GM19328 (cell line): ENCODE results near the gene ATP8B3.
"Not testable (repeated sequence)": the region's sequence is repeated elsewhere in the genome, so short reads cannot be mapped to it uniquely, and the experiment has no call there.

Source experiments
- ATAC-seq: cut with Tn5 transposase; IDR thresholded peaks from one replicate; pipeline ENCODE4 v1.9.1; 2021; ENCODE audit warnings: mild to moderate bottlenecking, moderate library complexity; ENCODE audit not compliant: unreplicated experiment

The ATP8B3 gene

GRCh38 chr19:1774989-1775772 lies 36.9 kb downstream of the ATP8B3 start:
- ATAC-seq: no peak

GRCh38 chr19:1773184-1773583 lies 38.9 kb downstream of the ATP8B3 start:
- no peak for ATAC-seq

DNA sequence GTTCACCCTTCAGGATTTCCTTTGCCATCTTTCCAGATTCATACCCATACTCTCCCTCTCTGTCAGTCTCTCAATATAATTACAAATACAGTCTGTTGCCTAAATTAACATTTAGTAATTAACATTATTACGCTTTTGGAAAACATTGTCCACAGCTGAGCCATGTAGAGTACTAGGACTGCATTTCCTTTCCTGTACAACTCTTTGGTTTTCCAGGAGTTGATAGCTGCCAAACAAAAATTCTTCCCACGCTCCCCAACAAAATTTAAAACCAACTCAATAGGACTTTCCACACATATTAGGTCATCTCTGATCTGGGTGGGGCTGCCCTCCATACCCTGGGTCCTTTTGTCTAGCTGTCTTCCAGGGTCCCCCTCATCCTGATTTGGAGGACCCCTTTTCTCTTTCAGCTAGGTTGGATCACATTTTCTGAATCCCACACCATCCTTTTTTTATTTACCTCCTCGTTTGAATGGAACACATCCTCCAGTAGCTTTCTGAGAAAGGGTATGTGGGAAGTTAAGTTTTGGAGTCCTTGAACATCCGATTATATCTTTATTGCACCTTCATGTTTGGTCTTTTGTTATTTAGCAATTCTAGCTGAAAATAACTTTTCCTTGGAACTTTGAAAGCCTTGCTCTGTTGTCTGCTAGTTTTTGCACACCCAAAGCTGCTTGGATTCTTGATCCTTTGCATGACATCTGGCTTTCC lies 41.1 kb downstream of the ATP8B3 start:
- ATAC-seq: no peak

DNA sequence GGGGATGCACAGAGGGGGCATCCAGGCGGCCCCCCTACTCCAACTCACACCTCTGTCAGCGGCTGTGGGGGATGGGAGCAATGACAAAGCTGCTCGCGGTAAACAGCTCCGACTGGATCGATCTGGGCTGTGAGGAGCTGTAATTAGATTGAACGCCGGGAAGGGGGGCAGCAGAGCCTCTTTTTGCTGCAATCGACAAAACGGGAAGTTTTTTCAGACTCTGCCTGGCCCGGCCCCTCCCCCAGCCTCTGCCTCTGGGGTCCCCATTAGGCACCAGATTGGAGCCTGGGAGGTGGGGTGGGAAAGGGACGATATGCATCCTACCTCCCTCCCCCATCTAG lies 42.5 kb downstream of the ATP8B3 start:
- ATAC-seq: no peak

GRCh38 chr19:1768918-1769644 lies 43.0 kb downstream of the ATP8B3 start:
- no peak for ATAC-seq

- ATAC-seq: no peak
Observed at GRCh38 chr19:1768248-1768647, 43.8 kb downstream of the ATP8B3 start.

- no peak for ATAC-seq
Observed at GRCh38 chr19:1767464-1767933, 44.6 kb downstream of the ATP8B3 start.

DNA sequence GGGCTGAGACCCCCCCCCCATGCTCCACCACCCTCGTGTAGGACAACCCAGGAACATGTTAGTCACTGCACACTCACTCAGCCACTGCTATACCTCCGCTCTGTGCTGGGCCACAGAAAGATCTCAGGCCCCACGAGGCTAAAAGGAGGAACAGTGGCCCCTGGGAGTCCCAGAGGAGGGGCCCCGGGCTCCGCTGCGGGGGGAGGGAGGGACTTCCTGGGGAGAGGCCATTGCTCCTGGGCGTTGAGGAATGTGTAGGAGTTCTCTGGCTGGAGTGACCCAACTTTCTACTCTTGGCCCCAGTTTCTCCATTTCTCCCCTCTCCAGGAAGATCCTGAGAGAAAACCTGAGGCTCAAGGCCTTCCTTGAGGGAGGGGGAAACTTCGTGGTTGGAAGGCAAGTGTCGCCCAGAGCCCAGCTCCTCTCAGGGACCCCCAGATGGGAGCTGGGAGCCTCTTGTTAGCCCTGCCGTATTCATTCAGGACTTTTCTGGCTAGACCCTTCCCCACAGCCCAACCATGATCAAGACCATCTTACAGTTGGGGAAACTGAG lies 45.2 kb downstream of the ATP8B3 start:
- no peak for ATAC-seq

GRCh38 chr19:1765904-1766799 lies 45.9 kb downstream of the ATP8B3 start:
- no peak for ATAC-seq

- no peak for ATAC-seq
Observed at GRCh38 chr19:1765232-1765903, 46.7 kb downstream of the ATP8B3 start.

DNA sequence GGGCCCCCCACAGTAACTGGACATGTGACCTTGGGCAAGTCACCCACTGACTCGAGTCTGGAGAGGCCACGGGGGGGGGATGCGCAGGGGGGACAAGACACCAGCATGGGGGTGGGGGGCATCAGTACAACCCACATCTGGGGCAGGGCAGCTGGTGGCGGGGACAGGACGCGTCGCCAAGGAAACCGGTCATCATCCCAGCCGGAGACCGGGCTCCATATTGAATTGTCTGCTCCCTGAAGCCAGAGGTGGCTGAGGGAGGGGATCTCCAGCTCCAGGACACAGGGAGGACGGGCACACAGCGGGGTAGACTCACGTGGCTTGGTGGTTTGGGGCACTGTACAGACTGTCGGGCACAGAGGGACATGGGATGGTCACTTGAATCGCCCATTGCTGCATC lies 47.3 kb downstream of the ATP8B3 start:
- ATAC-seq: no peak

DNA sequence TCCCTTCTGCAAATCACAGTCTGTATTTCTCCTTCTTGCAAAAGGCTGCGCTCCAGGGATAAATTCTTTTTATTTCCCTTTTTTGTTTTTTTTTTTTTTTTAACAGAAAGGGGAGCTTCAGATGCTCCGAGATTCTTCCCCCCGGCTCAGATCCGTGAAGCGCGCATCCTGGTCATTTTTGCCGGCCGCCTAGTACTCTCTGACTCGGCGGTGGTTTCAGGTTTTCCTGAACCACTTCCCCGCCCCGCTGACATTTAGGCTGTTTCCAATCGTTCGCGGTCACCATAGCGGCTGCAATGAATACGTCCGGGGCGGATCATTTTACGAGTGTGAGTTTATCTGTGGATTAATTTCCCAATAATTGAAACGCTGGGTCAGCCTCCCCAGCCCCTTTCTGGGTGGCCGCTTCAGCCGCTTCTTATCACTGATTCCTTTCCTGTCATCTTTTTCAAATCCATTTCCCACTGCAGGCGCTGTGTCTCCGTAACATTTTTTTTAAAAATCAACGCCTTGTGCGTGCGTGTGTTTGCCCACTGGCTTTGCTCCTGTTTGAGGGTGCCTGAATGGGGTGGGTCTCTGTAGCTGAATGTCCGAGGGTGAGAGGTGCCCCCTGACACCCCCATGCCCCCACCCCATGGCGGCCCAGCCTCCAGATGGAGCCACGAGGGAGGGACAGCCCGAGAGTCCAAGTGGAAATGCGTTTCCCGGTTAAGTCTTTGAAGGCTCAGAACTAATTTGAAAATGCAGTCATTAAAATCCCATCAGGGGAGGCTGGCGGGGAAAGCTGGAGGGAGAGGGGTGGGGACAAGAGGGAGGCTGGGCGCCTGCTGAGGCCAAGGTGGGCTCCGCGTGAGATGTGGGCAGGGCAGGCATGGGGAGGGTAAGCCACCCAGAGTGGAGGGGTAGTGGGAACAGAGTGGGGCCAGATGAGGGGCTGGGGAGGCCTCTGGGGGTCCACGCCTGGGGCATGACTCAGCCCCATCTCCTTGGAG lies 48.1 kb downstream of the ATP8B3 start:
- ATAC-seq: no peak

- ATAC-seq: no peak
Observed at GRCh38 chr19:1762243-1763117, 49.6 kb downstream of the ATP8B3 start.

GRCh38 chr19:1761528-1762242 lies 50.4 kb downstream of the ATP8B3 start:
- ATAC-seq: no peak

DNA sequence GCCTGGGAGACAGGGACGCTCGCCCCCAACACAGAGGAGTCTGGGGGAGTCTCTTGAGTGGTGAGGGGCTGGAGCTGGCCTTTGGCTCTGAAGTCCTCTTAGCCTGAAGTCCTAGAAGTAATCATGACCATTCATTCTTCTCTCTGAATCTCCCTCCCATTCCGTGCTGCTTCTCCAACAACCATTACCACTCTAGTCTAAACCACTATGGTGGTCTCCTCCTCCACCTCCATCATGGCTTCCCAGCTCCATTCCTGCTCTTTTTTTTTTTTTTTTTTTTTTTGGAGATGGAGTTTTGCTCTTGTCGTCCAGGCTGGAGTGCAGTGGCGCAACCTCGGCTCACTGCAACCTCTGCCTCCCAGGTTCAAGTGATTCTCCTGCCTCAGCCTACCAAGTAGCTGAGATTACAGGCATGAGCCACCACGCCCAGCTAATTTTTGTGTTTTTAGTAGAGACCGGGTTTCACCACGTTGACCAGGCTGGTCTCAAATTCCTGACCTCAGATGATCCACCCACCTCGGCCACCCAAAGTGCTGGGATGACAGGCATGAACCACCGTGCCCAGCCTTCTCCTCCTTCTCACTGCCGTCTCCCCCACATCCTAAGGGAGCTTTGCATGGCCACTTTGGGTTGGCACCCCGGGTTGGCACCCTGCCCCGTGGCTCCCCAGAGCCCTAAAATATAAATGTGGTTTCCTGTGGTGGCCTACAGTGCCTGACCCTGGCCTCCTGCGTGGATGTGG lies 51.1 kb downstream of the ATP8B3 start:
- not testable (repeated sequence) for ATAC-seq

GRCh38 chr19:1760020-1760419 lies 52.1 kb downstream of the ATP8B3 start:
- no peak for ATAC-seq
